HG03280 (cell line): ENCODE results near the gene HHIPL2.
A peak's percentile ranks its signal among the peaks of the same experiment; 100 is the strongest.

ENCODE experiments used
- ATAC-seq: cut with Tn5 transposase; IDR thresholded peaks from one replicate; pipeline ENCODE4 v1.9.1; 2021; ENCODE audit warnings: mild to moderate bottlenecking, moderate library complexity; ENCODE audit not compliant: unreplicated experiment

The HHIPL2 gene

DNA sequence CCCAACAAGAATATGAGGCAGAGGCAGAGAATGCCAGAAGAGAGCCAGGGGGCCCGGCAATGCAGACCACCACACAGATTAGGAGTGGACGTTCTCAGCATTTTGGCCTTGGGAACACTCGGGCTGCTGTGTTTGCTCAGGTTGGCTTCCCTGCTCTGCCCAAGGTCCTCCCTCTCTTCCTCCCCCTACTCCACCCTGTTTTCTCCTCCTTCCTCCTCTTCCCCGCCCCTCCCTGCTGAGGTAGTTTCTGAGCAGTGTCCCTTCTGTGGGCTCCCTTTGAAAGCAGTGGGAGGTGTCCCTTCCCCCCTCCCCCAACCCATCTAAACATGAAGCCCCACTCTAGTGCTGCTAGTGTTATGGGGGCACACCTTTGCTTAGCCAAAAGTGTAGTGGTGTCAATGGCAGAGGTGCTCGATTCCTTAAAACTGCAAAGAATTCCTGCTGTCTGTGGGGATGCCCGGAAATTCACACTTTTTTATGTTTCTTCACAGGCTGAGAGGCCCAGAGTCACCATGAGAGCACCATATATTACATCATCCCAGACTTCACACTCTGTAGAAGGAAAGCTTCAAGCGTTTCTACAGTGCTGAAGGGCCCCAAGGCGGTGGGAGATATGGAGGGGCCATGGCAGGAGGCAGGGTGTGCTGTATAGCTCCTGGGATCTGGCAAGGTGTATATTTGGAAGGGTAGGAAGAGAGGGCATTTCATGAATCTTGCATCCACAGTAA, at the start of gene HHIPL2:
Gene HHIPL2, minus strand, starts transcription at position 161 of the 728 bp plus-strand sequence. Its CDS starts 60 bp downstream, at position 101.
- no peak for ATAC-seq

DNA sequence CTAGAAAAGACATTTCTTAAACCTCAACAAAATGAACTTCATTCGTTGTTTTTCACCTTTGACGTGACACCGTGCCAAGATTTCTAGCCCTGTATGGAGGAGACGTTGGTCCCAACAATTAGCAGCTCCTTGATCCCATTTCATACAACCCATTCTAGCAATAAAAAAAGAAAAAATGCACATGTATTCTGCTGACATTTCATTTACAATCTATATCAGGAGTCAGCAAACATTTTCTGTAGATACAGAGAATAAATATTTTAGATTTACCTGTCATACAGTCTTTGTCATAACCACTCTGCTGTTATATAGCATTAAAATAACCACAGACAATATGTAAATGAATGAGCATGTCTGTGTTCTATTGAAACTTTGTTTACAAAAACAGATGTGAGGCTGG, 48.8 kb upstream of the HHIPL2 start:
- ATAC-seq: no peak

- no peak for ATAC-seq
These were observed 46.9 kb upstream of the HHIPL2 start for GRCh38 chr1:222594789-222595188.

DNA sequence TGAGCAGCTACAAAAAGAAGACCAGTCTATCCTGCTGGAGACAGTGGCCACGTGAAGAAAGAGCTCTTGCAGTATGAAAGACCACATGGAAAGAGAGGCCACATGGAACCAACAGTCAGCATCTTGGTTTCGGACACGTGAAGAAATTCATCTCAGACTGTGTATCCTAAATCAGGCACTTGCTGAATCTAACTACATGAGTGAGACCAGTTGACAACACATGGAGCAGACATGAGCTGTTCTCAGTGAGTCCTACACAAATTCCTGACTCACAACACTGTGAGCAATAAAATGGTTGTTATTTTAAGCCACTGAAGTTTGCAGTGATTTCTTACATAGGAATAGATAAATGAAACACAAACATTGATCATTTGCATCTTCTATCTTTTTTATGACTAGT, 44.3 kb upstream of the HHIPL2 start:
- ATAC-seq: no peak

- peak; percentile 100 for ATAC-seq
These were observed 41.8 kb upstream of the HHIPL2 start, which contains the start of gene TAF1A for GRCh38 chr1:222589462-222590302. Gene TAF1A (minus strand): TSS chr1:222589933.

GRCh38 chr1:222588135-222588534, 40.2 kb upstream of the HHIPL2 start:
- no peak for ATAC-seq

DNA sequence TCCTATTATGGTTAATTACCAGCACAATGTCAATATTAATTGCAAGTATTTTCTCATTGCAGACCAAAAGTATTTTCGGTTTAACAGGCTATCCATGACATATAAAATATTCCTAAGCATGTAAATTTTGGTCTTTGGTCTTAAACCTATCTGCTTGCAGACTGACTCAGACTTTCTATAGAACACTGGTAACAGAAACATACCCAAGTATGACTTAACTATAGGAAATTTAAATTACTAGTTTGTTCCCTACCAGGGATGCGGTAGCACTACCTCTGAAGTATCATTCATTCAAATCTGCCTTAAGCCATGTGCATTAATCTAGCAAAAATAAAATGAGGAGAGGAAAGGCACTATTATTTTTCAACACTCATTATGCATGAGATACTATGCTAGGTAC, 38.9 kb upstream of the HHIPL2 start:
- ATAC-seq: no peak

- ATAC-seq: peak; percentile 80
These were observed 35.2 kb upstream of the HHIPL2 start for GRCh38 chr1:222583079-222583478.

- peak; percentile 52 for ATAC-seq
These were observed 34.3 kb upstream of the HHIPL2 start for GRCh38 chr1:222582099-222582774.

- ATAC-seq: no peak
These were observed 31.4 kb upstream of the HHIPL2 start for GRCh38 chr1:222579316-222579715.

DNA sequence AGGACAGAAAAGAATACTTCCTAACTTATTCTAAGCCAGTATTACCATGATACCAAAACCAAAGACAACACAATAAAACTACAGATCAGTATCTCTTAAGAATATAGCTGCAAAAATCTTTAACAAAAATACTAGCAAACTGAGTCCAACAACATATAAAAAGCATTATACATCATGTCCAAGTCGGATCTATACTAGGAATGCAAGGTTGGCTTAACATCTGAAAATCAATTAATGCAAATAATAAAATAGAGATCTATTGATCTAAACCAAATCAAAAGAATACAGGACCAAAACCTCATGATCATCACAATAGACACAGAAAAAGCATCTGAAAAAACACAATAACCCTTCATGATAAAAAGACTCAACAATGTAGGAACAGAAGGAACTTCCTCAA, 22.9 kb upstream of the HHIPL2 start:
- ATAC-seq: no peak

DNA sequence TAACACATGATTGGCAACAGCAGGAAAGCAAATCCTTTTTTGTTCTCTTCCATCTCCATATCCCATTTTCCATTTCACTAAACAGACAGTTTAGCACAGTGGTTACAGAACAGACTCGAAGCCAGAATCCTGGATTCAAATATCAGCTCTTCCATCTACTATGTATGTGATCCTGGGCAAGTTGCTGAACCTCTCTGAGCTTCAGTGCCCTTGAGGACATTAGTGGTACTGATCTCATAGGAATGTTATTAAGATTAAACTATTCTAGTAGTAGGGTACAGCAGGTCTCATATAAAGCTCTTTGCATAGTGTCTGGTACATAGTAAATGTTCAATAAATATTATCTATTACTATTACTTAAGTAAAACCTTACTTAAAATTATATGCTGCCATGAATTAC, 13.8 kb upstream of the HHIPL2 start:
- no peak for ATAC-seq

- no peak for ATAC-seq
These were observed 9.7 kb upstream of the HHIPL2 start for GRCh38 chr1:222557574-222557973.

DNA sequence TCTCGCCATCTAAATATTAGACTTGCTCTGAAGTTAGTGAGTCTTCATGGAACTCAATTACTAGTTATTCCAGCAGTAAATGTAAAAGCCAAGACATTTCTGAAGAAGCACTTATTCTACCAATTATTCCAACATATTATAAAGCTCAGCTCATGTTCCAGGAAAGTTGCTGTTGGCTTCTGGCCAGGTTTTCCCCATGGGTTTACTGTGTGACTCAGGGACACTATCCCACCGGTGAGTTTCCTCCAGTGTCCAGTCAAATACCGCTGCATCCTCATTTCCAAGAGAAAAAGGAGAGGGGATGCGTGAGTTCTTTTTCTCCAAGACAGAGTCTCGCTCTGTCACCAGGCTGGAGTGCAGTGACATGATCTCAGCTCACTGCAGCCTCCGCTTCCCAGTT, 9.2 kb upstream of the HHIPL2 start:
- no peak for ATAC-seq

DNA sequence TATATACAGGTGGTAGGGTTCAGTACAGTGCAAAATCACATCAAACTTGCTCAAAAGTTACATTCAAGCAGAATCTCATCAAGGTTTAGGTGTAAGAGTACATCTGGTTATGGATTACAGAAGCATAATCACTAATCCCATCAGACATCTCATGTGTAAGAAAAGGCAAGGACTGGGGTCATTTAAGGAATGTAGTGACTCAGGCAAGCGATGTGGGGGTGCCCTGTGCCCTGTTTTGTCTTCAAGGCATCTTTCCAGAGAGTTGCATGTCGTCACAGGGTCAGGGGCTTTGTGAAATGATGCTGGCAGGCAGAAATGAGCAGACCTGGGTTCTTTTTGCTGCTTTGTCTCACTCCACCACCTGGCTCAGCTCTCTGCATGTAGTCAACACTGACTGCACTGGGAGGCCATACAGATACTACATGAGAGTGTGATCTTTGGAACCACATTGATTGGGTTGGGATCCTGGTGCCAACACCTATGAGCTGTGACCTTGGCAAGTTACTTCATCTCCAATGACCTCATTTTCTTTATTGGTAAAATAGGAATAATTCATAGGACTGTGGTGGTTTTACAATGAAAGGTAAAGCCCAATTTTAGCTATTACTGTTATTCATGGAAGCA, 8.2 kb upstream of the HHIPL2 start:
- no peak for ATAC-seq

- ATAC-seq: no peak
These were observed 6.3 kb upstream of the HHIPL2 start for GRCh38 chr1:222554177-222554576.

DNA sequence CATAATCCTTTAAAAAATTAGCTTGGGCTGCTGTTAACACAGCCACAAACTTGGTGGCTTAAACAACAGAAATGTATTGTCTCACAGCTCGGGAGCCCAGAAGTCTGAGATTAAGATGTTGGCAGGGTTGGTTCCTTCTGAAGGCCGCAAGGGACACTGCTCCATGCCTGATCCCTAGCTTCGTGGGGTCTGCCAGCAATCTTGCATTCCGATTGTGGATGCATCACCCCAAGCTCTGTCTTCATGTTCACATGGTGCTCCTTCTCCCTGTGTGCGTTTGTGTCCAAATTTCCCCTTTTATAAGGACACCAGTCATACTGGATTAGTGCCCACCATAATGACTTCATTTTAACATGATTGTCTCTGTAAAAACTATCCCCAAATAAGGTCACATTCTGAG, 5.0 kb upstream of the HHIPL2 start:
- no peak for ATAC-seq

DNA sequence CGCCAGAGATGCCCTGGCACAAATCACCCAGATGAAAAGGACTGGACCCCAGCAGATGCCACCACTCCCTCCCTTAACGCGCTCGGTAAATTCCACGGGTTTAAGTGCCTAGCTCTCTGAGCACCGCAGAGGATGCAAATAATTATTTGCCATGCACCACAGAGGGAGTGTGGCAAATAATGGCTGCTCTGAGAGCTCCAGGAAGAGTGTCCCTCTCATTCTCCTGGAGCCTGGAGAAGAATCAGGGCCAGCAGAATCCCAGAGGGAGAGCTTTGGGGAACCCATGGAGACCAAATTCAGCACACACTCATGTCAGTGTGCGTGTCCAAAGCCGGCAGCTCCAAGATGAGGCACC, 667 bp downstream of the HHIPL2 start:
- ATAC-seq: no peak

- ATAC-seq: no peak
These were observed 1.2 kb downstream of the HHIPL2 start for GRCh38 chr1:222546548-222547259.

GRCh38 chr1:222546091-222546490, 1.8 kb downstream of the HHIPL2 start:
- ATAC-seq: no peak

DNA sequence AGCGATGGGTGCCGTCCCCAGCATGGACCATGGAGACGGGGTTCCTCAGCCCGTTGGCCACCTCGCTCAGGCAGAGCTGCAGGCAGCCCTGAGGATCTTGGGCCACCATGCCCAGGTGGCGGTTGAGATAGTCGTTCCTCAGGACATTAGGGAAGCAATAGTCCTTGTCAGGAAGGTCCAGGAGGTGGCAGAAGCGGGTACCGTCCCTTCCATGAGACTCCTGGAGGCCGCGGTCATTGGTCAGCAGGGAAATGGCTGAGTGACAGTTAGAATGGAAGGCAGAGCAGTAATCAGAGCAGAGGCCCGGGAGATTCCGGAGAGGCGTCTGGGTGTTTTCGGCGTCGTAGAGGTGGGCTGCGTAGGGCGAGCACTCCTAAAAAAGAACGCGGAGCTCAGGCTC, 4.1 kb downstream of the HHIPL2 start:
- ATAC-seq: no peak
